ENCODE results near the gene MAPK1. TPM values are rescaled to one million over a fixed set of nuclear protein-coding genes. Genes with fewer than 3 reads are reported as not detected.

MAPK1 gene
- total and polyA plus RNA-seq, 9 of the 15 experiments (the other 6 are each of a cell fraction or from before 2014, with no cell fraction given): 46.3 to 575 (median 283) TPM

DNA sequence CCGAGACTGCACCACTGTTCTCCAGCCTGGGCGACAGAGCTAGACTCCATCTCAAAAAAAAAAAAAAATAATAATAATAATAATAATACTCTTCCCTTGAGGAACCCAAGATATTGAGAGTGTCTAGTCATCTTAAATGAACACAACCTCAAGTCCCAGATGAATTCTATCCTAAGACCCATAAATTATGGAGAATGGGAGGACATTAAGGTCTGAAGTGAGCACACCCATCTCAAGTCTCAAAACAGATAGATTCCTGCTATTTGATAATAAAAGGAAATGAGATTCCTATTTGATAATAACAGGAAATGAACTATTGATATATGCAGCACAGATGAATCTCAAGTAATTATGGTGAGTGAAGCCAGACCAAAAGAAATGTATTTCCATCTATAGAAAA is 51.5 kb downstream of the MAPK1 start:
- POLR2A ChIA-PET: interaction anchor here (0.6 to 10.4 kb wide), 17 partner anchors 10 to 80 kb away, joined by 3 to 117 read pairs (median 6); partner anchors contain the start of genes MAPK1 and YPEL1
- in situ Hi-C loops (cut with MboI): no loop called here
- H3K27me3 ChIP-seq (ENCODE audit: control insufficient read depth in 2 of 2, insufficient read depth in 2 of 2, low read length in 2 of 2): no peaks in the 10 kb centered on the region
- TF ChIP-seq FOXK2 (conservative IDR thresholded peaks at IDR 0.05 in 1 of 2, IDR thresholded peaks at IDR 0.05 in 1 of 2; ENCODE audit: low read depth in 2 of 2) (no peak), KDM2B (CRISPR knock-in tag; IDR thresholded peaks at IDR 0.05) (no peak), ZNF766 (CRISPR knock-in tag; conservative IDR thresholded peaks at IDR 0.05) (no peak), VEZF1 (CRISPR knock-in tag; IDR thresholded peaks at IDR 0.05) (no peak), L3MBTL2 (IDR thresholded peaks at IDR 0.05) (no peak), NELFE (IDR thresholded peaks at IDR 0.05; ENCODE audit: insufficient read depth, insufficient read length) (no peak), PML (IDR thresholded peaks at IDR 0.05; ENCODE audit: low read length) (no peak), ZNF239 (CRISPR knock-in tag; IDR thresholded peaks at IDR 0.05) (no peak), NRF1 (conservative IDR thresholded peaks at IDR 0.05 in 1 of 2, IDR thresholded peaks at IDR 0.05 in 1 of 2) (no peak), HMBOX1 (IDR thresholded peaks at IDR 0.05) (no peak), ZC3H8 (IDR thresholded peaks at IDR 0.05) (no peak), TFE3 (CRISPR knock-in tag; IDR thresholded peaks at IDR 0.05) (no peak), SLC30A9 (CRISPR knock-in tag; IDR thresholded peaks at IDR 0.05) (no peak)
- DNase-seq (ENCODE audit: extremely low read depth in 1 of 4, low spot score in 3 of 4) (peak in 2 of 4 experiments; percentile 62 to 65), FAIRE-seq (no peak), ATAC-seq (no peak)
- peak overlapping the region; percentile 57; the same call in 2 of the 3 replicates for H3K27ac ChIP-seq (ENCODE audit: extremely low read depth, low read depth, low read length)
- WGBS (ENCODE audit: insufficient coverage, low coverage, missing lambda C conversion rate): 95% methylated on average over 2 of the region's 2 CpGs
- H3K9me1 ChIP-seq (ENCODE audit: control insufficient read depth, insufficient read depth, low read length): peaks cover 17% of the 10 kb centered on the region
- no peak overlapping the region for H2AFZ ChIP-seq (ENCODE audit: low read depth, low read length)
- no peak overlapping the region for H3K4me3 ChIP-seq
- H4K20me1 ChIP-seq (replicated peaks; ENCODE audit: control insufficient read depth, insufficient read depth, low read length): peaks cover 30% of the 10 kb centered on the region
- H3K36me3 ChIP-seq (ENCODE audit: control insufficient read depth, insufficient read depth, low read length): peaks cover 14% of the 10 kb centered on the region; the same call in 2 of the 3 replicates
- H3K9me3 ChIP-seq (replicated peaks; ENCODE audit: control insufficient read depth, insufficient read depth, low read depth, low read length): no peaks in the 10 kb centered on the region; the same call in 1 of the 2 replicates
- CTCF ChIA-PET (ENCODE audit: low intra/inter-chr PET ratio): interaction anchor here (0.5 to 0.7 kb wide), 3 partner anchors 63 to 126 kb away, joined by 3 to 4 read pairs (median 3); no protein-coding TSS in a partner anchor
- peaks cover 93% of the 10 kb centered on the region for H3K79me2 ChIP-seq (ENCODE audit: control insufficient read depth, insufficient read depth, low read length)
- BruUV-seq (replicated peaks): no TSS peak
- H3K4me2 ChIP-seq (ENCODE audit: insufficient read depth, low read length): no peak overlapping the region
- H3K9ac ChIP-seq (ENCODE audit: insufficient read depth in 1 of 2, low read depth in 2 of 2, low read length in 2 of 2): peak overlapping the region in 1 of 2 experiments; percentile 27; a peak in 2 of 4 replicates
- intact Hi-C loops (cut with micrococcal nuclease): loop anchor here (1.0 kb wide), 1 partner anchor 51 kb away; the partner anchor contains the start of gene MAPK1
- peaks cover 27 to 33% of the 10 kb centered on the region in 2 experiments for H3K4me1 ChIP-seq (replicated peaks in 1 of 2; ENCODE audit: control insufficient read depth in 2 of 2, insufficient read depth in 2 of 2, low read length in 2 of 2)
